ENCODE results near the gene MKS1.
A peak's percentile ranks its signal among the peaks of the same experiment; 100 is the strongest.

Gene MKS1

GRCh38 chr17:58195518-58196123, 23.4 kb downstream of the MKS1 start:
- no peak for DNase-seq

- DNase-seq = no peak
These were observed 25.3 kb downstream of the MKS1 start for GRCh38 chr17:58193641-58194255.

GRCh38 chr17:58192612-58193011, 26.4 kb downstream of the MKS1 start, which contains the start of gene EPX:
Gene EPX, plus strand, starts transcription at chr17:58192726. Its CDS starts 121 bp downstream, at chr17:58192847.
- no peak for DNase-seq

- DNase-seq = no peak
These were observed 27.7 kb downstream of the MKS1 start for GRCh38 chr17:58191241-58191896.

DNA sequence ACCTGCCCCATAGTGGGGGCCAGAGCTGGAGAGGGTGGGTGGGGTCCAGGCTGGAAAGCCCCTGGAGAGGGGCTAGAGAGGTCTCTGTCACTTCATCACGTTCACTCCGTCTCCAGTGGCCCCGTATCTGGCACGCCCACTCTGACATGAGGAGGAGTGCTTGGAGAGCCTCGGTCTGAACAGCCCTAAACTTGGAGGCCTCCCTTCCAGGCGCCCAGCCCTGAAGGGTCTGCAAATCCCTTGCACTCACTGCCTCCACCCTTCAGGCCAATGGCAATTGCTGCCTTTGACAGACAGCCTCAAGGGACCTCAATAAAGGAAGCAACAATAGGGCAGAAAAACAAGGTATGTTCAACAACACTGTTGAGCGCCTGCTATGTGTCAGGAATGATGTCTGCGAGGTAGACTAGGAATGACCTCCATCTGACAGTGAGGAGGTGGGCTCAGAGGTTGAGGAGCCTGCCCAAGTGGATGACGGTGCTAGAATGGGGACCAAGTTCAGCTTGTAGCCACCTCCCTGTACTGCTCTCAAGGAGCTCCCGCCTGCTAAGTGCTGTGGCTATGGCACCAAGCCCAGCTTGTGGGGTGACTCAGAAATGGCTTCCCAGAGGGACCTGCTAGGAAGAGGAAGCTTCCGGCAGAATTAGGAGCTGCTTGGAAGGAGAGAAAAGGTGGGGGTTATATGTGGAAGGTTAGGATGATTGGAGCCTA, 29.5 kb downstream of the MKS1 start:
- DNase-seq = no peak

DNA sequence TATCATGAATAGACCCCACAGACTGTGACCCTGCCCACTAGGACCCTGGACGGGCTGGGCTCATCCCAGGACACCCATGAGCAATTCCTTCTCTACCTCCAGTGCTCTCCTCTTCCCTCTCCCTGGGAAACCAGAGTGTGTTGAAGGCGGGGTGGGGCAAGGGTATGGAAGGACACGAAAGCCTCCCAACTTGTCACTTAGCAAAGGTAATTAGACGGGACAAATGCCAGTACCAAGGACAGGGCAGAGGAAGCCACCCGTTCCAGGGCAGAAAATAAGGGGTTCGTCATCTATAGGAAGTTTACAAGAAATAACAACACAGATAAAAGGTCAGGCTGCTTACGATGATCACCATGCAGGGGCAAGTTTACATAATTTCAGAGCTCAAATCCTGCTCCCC, 31.4 kb downstream of the MKS1 start:
- DNase-seq = no peak

DNA sequence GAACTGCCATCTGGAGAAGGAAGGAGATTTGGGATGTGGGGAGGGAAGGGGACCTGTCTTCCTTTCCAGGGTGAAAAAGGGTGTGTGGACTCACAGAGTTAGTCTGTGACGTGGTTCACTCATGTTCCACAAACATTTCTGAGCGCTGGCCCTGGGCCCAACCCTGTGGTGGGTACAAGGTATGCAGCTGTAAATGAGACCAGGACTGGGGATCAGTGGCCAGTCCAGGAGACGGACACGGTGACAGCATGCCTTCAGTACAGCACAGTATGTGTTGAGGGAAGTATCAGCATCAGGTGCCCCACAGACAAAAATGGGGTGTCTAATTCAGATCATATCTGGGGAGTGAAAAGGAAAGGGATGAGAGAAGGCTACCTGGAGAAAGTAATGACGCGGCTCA, 32.0 kb downstream of the MKS1 start:
- no peak for DNase-seq

DNA sequence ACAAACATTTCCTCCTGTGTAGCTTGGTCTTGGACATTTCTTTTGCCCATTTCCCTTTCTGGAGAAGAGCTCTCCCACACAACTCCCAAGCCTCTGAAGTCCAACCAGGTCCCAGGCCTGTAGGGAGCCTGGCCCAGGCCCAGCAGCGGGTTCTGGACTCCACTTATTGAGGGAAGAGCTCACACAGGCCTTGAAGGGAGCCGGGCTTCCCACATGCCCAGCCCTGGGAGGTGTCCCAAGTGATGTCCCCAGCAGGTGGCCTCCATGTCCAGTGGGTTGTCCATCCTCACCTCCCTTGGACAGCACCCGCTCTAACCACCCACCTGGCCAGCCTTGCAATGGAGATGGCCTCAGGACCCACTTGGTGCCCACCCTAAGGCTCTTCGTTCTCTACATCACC, 32.5 kb downstream of the MKS1 start:
- no peak for DNase-seq

- DNase-seq = no peak
These were observed 33.9 kb downstream of the MKS1 start for GRCh38 chr17:58184986-58185761.

DNA sequence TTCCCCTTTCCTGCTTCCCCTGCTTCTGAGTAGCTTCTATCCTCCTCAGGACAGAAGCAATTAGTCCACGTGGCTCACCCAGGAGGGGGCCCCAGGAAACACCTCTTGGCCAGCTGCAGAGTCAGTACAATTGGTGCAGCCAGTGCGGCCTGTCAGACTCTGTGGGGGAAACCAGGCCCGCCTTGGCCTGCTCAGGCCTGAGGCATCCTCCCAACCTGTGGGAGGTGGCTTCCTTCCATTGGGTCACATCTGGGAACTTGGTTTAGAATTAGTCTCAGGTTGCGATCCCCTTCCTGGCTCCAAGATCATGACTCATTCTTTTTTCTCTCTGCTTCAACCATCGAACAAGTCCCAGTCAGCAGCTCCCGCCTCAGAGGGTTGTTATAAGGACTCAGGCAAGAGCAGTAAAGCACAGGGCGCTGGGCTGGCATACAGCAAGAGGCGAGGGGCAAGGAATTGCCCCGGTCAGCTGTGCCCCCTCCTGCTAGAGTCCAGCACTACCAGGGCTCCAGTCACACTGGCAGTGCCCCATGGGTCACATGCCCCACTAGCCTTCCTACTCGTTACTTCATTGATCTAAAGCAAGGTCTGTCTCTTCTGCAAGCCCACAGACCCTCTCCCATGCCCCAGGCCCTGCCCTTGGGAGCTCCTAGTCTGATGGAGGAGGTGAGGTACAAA, 34.6 kb downstream of the MKS1 start:
- no peak for DNase-seq

- no peak for DNase-seq
These were observed 35.5 kb downstream of the MKS1 start for GRCh38 chr17:58183514-58183913.

GRCh38 chr17:58181796-58182195, 37.3 kb downstream of the MKS1 start:
- DNase-seq = no peak

- no peak for DNase-seq
These were observed 42.9 kb downstream of the MKS1 start for GRCh38 chr17:58176200-58176599.

DNA sequence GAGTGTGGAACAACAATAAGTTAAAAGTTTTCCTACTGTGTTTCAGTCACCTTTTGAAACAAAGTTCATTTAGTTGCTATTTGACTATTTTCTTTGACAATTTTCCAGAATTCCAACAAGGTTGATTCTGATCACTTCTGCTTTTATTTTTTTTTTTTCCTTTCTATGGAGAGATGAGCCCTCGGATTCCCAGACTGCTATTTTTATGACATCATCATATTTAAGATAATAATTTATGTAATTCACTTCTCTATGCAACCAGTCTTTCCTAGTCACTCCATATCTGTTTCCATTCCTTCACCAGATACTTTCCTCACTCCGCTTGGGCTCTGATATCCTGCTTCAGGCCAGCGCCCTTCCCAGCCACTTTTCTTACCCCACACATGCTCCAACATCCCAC, 44.2 kb downstream of the MKS1 start:
- no peak for DNase-seq

- peak; percentile 62 for DNase-seq
These were observed 46.5 kb downstream of the MKS1 start for GRCh38 chr17:58172369-58173071.

GRCh38 chr17:58170622-58171021, 48.4 kb downstream of the MKS1 start:
- DNase-seq = peak; percentile 14

GRCh38 chr17:58166682-58167081, 52.4 kb downstream of the MKS1 start, which contains the start of gene OR4D2:
Gene OR4D2, plus strand, starts transcription at chr17:58166982. Its CDS starts 2,674 bp downstream, at chr17:58169656.
- no peak for DNase-seq

DNA sequence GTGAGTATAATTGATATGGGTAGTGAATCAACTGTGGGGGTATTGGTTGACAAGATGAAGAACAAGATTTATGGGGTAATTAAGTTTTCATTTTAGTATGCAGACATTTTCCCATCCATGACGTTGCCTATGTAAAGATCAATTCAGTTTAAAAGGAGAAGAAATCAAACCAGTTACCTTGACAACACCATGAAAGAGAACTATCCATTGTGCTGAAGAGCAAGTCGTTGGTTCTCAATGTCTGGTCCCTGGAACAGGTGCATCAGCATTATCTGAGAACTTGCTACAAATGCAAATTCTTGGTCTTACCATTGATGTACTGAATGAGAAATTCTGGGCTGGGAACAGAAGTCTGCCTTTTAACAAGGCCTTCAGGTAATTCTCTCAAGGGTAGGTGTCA, 53.1 kb downstream of the MKS1 start:
- no peak for DNase-seq

GRCh38 chr17:58161566-58161965, 57.5 kb downstream of the MKS1 start:
- no peak for DNase-seq

DNA sequence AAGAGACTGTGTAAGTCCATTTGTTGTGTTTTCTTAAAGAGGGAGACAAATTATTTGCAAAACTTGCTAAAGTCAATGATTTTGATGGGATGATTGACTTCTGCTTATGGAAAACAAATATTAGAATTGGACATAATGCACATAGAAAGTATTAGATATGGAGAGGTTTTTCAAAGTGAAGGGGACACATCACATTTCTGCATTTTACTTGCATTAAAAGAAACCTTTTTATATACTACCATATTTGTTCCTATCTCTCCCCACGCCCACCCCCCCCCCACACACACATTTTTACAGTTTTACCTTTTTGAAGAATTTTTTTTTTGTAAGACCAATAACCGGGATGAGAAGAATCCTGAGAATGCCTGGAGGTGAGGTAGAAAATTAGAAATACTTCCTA, 60.9 kb downstream of the MKS1 start:
- no peak for DNase-seq
